ENCODE measurements around the gene FAM170B.

Gene FAM170B

GRCh38 chr10:49118430-49119074 lies 15.3 kb downstream of the FAM170B start:
- no peak for DNase-seq

- no peak for DNase-seq
Measured at GRCh38 chr10:49117376-49118070, 16.3 kb downstream of the FAM170B start.

GRCh38 chr10:49116509-49117375 lies 17.1 kb downstream of the FAM170B start:
- DNase-seq, result no peak

GRCh38 chr10:49115796-49116508 lies 17.9 kb downstream of the FAM170B start:
- peak; percentile 2 for DNase-seq

GRCh38 chr10:49115015-49115795 lies 18.6 kb downstream of the FAM170B start, which contains the start of gene VSTM4:
VSTM4 (minus strand) TSS chr10:49115522; CDS start chr10:49115485, 37 bp downstream.
- no peak for DNase-seq

- DNase-seq, result no peak
Measured at GRCh38 chr10:49114718-49115014, 19.2 kb downstream of the FAM170B start.

GRCh38 chr10:49113741-49114141 lies 20.1 kb downstream of the FAM170B start:
- no peak for DNase-seq

- DNase-seq, result no peak
Measured at GRCh38 chr10:49112851-49113250, 21.0 kb downstream of the FAM170B start.

- no peak for DNase-seq
Measured at GRCh38 chr10:49112098-49112497, 21.7 kb downstream of the FAM170B start.

- no peak for DNase-seq
Measured at GRCh38 chr10:49111320-49111698, 22.5 kb downstream of the FAM170B start.

- no peak for DNase-seq
Measured at GRCh38 chr10:49110684-49111319, 23.0 kb downstream of the FAM170B start.

GRCh38 chr10:49109669-49110340 lies 24.0 kb downstream of the FAM170B start:
- no peak for DNase-seq

- DNase-seq, result no peak
Measured at GRCh38 chr10:49108656-49109055, 25.2 kb downstream of the FAM170B start.

GRCh38 chr10:49107887-49108267 lies 25.9 kb downstream of the FAM170B start:
- DNase-seq, result no peak

- DNase-seq, result no peak
Measured at GRCh38 chr10:49107111-49107886, 26.5 kb downstream of the FAM170B start.

GRCh38 chr10:49106451-49106850 lies 27.4 kb downstream of the FAM170B start:
- no peak for DNase-seq

- no peak for DNase-seq
Measured at GRCh38 chr10:49105076-49105475, 28.7 kb downstream of the FAM170B start.

GRCh38 chr10:49104323-49104722 lies 29.5 kb downstream of the FAM170B start:
- no peak for DNase-seq

GRCh38 chr10:49103761-49104160 lies 30.1 kb downstream of the FAM170B start:
- DNase-seq, result no peak

- no peak for DNase-seq
Measured at GRCh38 chr10:49099046-49099445, 34.8 kb downstream of the FAM170B start.

Measured in CD4-positive, alpha-beta T cell treated with Interleukin-17A for 1 hour (primary cell).